Right ventricle myocardium inferior (tissue), 1 donor: ENCODE results near the gene DHX32. TPM values are rescaled to one million over a fixed set of nuclear protein-coding genes. Genes with fewer than 3 reads are reported as not detected.
A peak's percentile ranks its signal among the peaks of the same experiment; 100 is the strongest.

Source experiments
- ATAC-seq: fragments of 200-7000 bp; cut with Tn5 transposase; one replicate; pipeline ENCODE4 v1.9.1; 2020; ENCODE audit warnings: mild to moderate bottlenecking, moderate library complexity
- DNase-seq: peaks from one replicate; pipeline ENCODE4 v3.0.0; 2021; ENCODE audit errors: missing footprints
- intact Hi-C: fragments of 100-400 bp; cut with DNase I; formaldehyde crosslinking; loops from one replicate; pipeline ENCODE4 v1.11.0; 2022
- total RNA-seq: library from RNA; stranded (reverse); fragmentation: NEBNext Ultra II Directional; extraction: Animal tissue kit (Norgen Biotek cat#: 25700); gene quantifications from one replicate; pipeline ENCODE4 v1.2.1, GENCODE V29; 2021
- donor health status: DM: no; HTN: yes; CAD: no; lungs with severe emphysema.

Gene DHX32
- total RNA-seq, 1 donor from 2014 or later: 42.3 TPM

GRCh38 chr10:125857185-125857760 is 23.8 kb downstream of the DHX32 start:
- intact Hi-C loops: no loop called here
- DNase-seq (no peak), ATAC-seq (no peak)

DNA sequence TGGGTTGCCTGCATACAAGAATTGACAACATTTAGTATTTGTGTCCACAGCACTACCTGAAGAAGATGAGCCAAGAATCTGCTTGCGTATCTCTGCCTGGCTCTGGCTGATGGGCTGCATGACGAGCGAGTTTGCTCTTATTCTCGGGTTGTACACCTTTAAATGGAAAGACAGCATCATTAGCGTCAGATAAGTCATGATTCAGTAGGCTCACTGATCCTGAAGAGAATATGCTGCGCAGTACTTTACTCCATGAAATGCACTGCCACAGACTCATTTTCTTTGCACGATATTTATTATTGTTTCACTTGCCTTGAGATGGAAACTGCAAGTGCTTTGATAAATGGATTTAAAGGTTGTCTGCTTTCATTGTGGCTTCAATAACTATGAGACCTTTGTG is 28.6 kb downstream of the DHX32 start:
- DNase-seq (no peak), ATAC-seq (no peak)
- intact Hi-C loops: no loop called here

DNA sequence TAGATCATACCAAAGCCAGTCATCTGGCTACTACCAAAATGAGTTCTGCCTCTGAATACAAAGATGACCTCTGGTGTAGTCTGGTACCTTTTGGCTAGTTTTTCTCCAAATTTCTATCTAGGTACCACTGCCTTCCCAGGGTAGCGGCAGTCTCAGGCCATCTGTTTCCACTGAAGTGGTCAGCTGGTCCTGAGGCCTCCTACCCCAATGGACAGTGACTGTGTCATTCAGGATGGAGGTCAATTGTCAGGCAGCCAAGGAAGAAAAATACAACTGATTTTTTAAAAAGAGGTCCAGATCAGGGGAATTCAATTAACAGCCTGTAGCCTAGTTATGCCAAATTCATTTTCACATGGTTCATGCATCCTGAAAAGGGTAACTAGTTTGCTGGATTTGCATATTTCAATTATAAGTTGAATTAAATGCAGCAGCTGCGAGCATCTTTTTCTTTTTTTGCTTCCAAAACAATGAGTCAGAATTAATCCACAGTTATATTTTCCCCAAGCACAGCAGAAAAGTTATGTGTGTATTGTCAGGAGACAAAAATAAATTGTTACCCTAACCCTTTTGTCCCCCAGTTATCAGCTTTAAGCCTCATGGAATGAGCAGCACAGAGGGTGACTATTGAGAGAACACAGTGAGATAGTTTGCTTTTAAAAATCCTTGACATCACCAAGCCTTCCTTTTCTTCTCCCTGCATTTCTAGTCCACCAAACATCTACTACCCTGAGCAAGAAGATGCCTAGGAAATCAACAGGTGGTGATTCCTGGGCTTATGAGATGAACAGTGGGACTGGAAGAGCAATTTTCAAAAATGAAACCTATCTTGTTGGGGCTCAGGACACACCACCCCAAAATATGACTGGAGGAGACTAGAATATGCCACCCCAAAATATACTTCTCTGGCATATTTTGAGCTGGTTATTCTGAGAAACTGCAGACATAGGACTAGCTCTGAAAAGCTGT is 30.0 kb downstream of the DHX32 start:
- ATAC-seq (no peak), DNase-seq (no peak)
- intact Hi-C loops: no loop called here

DNA sequence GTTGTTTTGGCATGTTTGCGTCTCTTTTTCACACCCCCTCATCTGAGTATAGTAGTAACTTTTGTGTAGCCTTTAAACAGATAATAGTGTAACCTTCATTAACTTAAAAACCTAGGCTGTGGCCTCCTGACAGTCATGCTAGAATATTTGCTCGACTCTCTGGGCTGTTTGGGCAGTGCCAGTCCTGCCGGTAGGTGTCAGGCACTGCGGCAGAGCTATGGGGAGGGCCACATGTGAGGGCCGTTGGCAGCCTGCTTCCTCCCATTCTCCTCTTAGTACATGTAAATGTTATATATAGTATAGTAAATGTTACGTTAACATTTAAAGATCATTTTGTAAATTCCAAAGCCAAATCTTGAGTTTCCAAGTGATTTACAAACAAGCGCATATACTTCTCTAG is 31.6 kb downstream of the DHX32 start:
- DNase-seq (no peak), ATAC-seq (no peak)
- intact Hi-C loops: no loop called here

- DNase-seq (no peak), ATAC-seq (no peak)
- intact Hi-C loops: no loop called here
These were observed 32.2 kb downstream of the DHX32 start for GRCh38 chr10:125848857-125849256.

DNA sequence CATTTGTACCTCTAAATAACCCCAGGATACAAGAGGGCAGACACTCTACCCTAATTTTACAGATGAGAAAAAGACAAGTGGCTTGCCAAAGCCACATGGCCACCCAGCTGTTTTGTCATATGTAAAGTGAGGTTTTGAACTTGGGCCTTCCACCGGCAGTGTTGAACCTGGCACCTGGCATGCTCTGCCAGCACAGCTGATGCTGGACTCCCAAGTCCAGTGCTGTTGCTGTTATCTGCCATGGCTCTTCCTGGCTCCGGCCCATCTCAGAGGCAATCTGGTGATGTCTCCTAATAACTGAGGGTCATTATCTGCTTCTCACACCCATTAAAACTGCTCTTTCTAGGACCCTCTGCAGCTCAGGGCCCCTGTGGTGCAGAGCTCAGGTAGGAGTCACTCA is 32.7 kb downstream of the DHX32 start:
- intact Hi-C loops: no loop called here
- ATAC-seq (no peak), DNase-seq (no peak)

DNA sequence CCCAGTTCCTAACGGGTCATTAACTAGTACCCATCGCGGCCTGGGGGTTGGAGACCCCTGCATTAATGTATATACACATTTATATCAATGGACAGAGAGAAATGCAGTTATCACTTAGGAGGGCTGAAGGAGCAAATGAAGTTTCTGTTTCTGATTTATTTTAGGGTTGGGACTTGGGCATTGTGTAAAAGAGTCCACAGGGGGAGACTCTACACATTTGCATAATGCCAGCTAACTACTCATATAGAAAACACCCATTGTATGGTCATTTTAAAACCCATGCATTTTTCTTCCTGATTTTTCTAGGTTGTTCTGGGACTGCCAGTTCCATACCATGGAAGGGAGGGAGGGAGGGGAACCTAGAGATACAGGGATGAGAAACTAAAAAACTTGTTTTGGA is 34.2 kb downstream of the DHX32 start:
- DNase-seq (no peak), ATAC-seq (no peak)
- intact Hi-C loops: no loop called here

DNA sequence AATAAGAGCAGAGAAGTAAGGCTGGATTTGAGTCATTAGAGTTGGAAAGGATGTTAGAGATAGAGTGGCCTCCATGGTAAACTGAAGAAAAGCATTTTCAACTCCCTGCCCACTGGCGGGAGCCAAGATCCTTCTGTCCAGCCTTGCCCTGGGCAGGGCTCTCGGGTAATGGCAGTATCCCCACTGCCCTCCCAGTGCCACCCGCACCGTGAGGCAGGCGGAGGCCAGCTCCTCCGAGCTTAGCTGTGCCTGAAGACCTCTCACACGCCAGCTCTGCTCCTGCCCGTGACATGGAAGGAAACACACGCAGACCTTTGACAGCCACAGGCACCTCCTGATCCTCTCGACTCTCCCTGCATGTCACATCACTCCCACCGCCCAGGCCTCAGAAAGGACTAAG is 35.5 kb downstream of the DHX32 start:
- intact Hi-C loops: no loop called here
- DNase-seq (no peak), ATAC-seq (peak; percentile 6)

DNA sequence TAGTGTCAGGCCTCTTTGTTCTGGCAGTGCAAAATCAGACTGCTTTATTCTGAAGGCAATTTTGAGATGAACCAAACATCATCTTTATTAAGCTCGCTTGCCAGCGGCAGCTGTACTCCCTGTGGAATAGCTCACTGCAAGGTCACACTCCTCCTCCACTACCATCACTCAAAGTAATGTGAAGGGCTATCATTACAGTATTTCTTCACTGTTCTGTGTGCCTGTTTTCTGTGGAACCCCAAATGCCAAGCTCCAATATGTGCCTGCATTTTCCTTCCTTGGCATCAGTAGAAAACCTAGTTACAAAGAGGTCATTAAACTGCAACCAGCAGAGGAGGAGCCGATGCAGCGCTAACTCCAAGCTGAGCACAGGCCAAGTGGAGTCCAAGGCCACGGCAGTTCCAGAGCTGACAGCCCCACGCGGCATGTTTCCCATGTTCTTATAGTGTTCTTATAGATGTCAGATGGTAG is 36.3 kb downstream of the DHX32 start:
- intact Hi-C loops: no loop called here
- no peak for DNase-seq
- no peak for ATAC-seq

GRCh38 chr10:125843603-125844329 is 37.3 kb downstream of the DHX32 start:
- DNase-seq: no peak
- ATAC-seq: no peak
- intact Hi-C loops: no loop called here

- ATAC-seq (no peak), DNase-seq (no peak)
- intact Hi-C loops: no loop called here
These were observed 40.1 kb downstream of the DHX32 start for GRCh38 chr10:125840955-125841354.

GRCh38 chr10:125840406-125840805 is 40.7 kb downstream of the DHX32 start:
- no peak for ATAC-seq
- DNase-seq: no peak
- intact Hi-C loops: no loop called here

- intact Hi-C loops: no loop called here
- DNase-seq (no peak), ATAC-seq (no peak)
These were observed 42.1 kb downstream of the DHX32 start for GRCh38 chr10:125838802-125839575.

DNA sequence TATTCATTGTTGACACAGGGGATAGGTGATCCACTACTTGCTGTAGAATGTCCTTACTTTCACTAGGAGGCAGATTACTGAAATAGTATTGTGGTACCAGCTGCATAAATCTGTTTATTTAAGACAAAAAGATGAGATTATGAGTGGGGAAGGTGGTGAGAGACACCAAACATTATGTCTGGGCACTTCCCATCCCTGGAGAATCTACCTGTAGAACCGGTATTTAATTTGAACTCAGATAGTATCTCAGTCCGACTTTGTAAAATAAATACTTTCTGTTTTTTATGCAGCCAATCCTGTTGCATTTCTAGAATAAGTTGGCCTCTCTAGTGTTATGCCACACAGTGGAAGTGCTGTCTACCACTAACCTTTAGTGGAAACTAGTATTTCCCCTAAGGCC is 44.3 kb downstream of the DHX32 start:
- intact Hi-C loops: no loop called here
- DNase-seq (no peak), ATAC-seq (no peak)

DNA sequence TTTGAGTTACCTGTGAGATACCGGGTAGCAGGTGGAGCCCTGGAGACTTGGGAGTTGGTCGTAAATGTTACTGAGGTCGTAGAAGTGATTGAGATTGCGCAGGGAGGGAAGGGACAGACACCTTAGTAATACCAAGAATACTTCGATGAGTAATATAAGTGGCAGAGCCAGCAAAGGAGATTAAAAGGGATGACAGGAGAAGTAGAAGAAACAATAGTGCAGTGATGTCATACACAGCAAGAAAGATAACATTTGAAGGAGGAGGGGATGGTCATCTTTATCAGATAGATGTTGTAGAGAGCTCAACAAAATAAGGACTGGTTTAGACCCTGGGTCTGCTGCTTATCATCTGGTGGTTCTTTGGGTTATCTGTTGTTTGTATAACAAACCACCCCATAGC is 52.8 kb downstream of the DHX32 start:
- intact Hi-C loops: no loop called here
- DNase-seq: no peak
- ATAC-seq: no peak

DNA sequence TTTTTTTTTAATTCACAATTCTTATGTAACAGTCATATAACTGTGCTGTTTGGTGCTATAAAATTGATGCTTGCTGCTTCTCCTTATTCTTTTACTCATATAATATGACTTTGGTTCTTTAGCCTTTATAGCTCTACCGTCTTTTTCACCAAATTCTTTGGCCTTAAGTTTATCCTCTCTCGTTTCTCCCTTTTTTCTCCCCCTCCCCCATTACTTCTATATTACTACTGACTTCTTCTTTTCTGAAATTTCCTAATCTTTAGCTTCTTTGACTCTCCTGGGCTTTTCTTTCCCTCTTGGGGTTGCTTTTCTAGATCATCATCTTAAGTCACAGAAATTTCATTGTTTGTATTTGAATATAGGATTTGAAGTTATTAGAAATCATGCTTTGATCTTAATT is 54.0 kb downstream of the DHX32 start:
- intact Hi-C loops: no loop called here
- no peak for ATAC-seq

GRCh38 chr10:125824736-125825135 is 56.4 kb downstream of the DHX32 start:
- ATAC-seq (no peak), DNase-seq (no peak)
- intact Hi-C loops: loop anchor here (5.0 kb wide), 1 partner anchor 107 kb away; the partner anchor contains the start of gene EDRF1

More for the DNA sequence above, 54.0 kb downstream of the DHX32 start:
- no peak for DNase-seq

DNA sequence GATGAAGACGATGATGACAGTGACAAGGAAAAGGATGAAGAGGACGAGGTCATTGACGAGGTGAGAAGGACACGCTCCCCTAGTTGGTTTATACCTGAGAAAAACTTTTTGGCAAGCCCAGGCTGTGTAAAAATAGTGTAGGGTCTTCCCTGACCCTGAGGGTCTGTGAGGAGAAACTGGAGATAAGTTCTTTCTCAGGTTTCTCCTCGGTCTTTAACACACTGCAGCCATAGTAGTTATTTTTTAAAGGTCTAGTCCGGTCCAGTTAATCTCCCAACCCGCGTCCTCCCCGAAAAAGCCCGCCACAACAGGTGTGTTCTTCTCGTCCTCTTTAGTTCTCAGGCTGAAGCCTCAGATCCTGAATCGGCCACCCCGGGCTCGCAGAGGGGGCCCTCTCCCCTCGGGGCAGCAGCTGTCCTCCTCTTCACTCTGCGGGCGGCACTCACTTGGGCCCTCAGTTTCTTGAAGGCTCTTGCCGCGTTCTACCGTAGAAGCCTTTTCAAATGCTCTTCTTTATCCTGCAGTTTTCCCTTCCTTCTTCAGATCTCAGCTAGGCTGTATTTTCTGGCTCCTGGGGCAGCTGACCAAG is 57.3 kb downstream of the DHX32 start:
- ATAC-seq (no peak), DNase-seq (no peak)
- intact Hi-C loops: loop anchor here (5.0 kb wide), 1 partner anchor 106 kb away; the partner anchor contains the start of gene EDRF1
